Islet of Langerhans (tissue), 1 donor: ENCODE measurements around the gene ABCA9.

ENCODE experiments used
- FAIRE-seq: peaks from one replicate; lab custom pipeline; 2011; peaks lifted over from hg19 to GRCh38; lab: Jason Lieb, UNC

ABCA9 gene

DNA sequence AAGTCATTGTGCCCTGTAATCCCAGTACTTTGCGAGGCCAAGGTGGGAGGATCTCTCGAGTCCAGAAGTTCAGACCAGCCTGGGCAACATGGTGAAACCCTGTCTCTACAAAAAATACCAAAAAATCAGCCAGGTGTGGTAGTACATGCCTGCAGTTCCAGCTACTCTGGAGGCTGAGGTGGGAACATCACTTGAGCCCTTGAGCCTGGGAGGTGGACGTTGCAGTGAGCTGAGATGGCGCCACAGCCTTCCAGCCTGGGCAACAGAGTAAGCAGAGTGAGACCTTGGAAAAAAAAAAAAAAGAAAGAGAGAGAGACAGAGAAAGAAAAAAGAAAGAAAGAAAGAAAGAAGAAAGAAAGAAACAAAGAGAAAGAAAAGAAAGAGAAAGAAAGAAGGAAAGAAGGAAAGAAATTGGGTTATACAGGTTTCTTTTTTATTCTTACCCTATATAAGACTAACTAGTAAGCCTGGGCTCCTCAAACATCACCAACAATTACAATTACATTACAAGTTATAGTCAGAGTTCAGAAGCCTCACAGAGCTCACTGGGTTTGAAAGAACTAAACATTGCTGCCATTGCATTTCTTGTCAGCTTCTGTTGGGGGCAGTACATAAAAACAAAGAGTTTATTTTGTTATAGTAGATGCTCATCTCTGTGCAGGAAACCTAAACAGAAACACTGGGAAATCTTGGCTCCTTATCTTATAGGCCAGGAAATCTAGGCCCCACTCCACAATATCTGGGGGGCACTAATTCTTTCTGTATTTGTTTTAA, 6.7 kb upstream of the ABCA9 start:
- FAIRE-seq, result no peak

DNA sequence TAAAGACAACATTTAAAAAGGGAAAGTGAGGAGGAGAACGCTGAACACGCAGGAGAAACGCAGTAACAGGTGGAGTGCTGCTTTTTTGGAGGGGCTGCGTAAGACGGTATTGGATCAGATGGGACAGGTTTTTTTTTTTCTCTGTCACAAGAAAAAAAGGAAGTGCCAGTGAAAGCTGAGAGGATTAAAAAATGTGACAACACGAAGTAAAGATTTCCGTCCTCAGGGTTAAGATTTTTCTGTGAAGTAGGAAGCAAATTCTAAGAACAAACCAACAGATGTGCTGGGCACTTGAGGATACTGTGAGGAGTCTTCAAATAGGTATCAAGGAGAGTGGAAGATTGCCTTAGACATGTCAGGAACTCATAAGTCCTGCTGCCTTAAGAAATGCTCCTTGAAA, 5.8 kb upstream of the ABCA9 start:
- no peak for FAIRE-seq

DNA sequence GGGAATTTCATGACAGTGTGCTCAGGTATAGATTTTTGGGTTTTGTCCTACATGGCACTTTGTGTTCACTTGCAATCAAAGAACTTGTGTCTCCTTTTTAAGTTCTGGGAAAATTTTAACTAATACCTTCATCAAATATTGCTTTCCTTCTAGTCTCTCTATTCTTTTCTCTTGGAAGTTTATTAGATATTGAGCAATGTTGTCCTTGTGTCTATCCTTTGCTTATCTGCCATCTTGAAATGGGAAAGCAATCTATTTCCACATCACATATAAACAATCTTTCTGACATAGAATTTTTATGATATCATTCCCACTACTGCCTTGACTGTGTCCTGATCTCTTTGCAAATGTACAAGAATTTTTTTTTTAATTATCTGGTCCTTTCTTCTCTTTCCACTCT, 4.4 kb upstream of the ABCA9 start:
- FAIRE-seq, result no peak

DNA sequence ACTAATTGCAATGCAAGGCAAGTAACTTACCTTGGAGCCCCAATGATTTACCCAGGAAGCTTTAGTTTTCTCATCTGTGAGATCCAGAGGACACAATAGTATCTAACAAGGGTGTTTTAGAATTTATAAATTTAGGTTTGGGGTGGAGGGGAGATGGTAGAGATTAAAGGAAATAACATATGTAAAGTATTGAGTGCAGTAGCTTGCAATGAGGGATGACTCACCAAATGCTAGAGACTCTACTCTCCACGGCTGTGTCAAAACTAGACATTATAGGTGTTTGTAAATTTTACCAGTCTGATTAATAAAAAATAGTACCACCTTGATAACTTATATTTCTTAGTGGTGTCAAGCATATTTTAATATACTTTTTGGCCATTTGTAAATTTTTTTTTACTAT, 3.7 kb upstream of the ABCA9 start:
- FAIRE-seq, result no peak

DNA sequence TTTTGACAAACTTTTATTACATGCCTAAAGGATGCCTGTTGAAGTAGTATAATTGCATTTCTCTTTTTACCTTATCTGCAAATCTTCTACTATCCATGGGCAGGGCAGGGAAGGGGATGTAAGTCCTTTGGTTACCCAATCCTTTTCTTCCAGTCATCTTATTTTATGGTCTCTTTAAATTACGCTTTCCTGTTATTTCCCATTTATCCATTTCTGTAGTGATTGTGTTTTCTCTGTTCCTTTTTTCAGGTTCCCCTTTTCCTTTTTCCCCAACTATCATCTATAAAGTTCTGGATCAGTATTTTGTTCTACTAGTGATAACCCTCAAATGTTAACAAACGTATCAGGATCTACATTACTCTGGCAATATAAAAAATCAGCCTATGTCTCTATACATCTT, 3.3 kb upstream of the ABCA9 start:
- no peak for FAIRE-seq

DNA sequence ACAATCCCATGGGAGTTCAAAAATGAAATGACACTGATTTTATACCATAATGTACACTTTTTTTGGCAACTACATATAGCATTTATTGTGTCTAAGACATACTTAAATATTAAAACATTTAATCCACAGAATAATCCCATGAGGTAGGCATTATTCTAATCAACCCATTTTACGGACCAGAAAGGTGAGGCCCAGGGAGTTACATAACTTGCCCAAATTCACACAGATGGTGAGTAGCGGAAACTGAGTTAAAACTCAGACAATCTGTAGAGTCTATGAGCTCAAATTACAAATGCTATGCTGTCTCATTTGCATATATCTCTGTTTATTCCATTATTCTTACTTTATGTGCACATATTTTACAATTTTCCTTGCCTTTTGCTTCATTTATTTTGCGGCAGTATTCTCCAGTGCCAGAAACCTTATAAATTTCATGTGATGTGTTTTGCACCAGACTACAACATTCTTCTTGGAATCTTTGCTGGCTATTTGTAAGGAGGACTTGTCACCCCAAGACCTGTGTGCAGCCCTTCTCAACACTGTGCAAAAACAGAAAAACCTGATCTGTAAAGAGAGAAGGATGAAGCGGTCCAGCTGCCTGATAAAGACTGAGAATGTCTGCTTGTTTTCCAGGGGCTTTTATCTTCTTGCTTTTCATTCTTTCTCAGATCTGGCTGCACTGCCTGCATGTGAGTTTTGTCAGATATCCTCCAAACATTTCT, 2.3 kb upstream of the ABCA9 start:
- FAIRE-seq, result no peak

DNA sequence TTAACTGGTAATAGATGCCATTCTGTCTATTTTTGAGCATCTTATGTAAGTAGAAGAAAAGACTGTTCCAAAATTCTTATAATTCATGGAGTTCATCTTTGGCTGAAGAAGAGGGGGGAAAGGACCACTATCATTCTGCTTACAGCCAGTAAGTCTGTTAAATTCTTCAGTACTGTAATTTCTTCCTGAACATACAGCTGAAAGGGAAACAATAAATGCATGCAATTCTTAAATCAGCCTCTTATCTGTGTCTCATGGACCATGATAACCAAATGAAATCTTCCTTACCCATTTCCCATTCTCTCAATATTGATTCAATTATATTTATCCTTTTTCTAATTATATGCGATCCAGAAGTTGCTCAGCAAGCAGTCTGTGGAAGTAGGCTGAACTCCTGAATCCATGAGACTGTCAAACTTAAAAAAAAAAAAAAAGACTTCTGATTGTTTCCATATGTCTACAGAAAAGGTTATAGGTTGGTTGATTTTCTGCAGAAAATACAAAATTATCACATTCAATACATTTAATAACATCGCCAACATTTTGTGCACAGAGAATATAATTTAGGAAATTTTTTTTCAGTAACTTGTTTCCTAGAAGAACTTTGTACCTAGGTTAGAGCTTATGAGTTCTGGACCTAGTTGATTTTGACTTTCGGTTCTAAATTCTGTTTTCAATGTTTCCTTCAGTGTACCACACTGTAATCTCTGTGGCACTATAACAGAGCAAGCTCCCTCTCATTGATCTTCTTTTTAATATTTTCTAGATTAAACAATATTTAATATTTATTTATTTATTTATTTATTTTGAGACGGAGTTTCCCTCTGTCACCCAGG, 1.2 kb upstream of the ABCA9 start:
- FAIRE-seq, result no peak

DNA sequence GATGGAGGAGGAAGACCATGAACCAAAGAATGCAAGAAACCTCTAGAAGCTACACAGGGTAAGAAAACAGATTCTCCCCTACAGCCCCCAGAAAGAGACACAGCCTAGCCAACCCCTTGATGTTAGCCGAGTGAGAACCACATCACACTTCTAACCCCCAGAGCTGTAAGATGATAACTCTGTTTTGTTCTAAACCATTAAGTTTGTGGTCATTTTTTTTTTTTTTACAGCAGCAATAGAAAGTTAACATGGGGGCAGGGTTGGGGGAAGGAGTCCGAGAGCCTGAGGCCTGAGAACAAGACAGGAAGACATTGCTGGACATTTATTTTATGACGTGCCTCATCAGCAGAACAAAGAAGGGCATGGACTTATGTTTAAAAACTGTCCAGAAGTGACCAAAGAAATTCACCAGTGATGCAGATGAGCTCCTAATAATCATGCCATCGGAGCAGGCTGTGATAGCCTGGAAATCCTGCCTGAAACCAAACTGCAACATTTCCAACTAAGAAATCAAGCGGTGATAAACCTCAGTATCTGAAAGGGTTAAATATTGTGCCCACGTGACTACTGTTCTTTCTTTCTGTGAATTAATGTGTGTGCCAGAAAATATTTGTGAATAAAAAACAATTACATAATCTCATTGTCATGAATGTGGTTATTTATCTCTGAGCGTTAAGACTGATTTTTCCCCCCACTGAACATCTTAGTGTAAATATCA, 1.1 kb downstream of the ABCA9 start:
- no peak for FAIRE-seq

DNA sequence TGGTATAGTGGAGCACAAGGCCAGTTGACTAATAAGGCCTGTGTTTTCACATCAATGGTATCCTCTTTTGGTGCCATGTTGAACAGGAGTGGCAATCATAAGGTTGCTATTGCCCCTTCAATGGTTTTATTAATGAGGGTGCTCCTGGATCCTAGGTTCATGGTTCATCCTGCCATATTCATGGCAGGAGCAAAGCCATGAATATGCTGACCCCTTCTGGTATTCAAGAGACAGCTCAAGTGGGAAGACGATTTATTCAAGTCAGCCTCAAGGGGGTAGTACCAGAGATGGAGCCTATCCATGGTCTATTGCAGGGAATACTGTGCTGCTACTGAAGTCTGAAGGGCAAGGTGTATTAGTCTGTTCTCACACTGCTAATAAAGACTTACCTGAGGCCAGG, 2.6 kb downstream of the ABCA9 start:
- no peak for FAIRE-seq

DNA sequence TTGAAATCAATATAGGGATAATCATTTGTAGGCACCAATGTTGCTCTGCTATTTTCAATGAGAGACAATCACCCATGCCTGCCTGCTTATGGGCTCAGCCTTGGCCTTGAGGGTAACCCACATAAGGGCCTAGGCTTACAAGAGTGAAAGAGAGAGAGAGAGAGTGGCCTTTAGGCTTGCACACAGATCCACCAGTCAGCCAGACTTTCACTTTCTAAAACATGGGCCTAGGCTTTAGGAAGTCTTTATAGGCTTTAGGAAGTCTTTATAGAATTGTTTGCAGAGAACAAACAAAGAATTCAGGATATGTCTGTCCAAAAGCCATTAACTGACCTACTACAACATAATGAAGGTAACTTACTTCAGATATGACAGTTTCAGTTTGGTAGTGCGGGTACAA, 3.4 kb downstream of the ABCA9 start:
- no peak for FAIRE-seq

DNA sequence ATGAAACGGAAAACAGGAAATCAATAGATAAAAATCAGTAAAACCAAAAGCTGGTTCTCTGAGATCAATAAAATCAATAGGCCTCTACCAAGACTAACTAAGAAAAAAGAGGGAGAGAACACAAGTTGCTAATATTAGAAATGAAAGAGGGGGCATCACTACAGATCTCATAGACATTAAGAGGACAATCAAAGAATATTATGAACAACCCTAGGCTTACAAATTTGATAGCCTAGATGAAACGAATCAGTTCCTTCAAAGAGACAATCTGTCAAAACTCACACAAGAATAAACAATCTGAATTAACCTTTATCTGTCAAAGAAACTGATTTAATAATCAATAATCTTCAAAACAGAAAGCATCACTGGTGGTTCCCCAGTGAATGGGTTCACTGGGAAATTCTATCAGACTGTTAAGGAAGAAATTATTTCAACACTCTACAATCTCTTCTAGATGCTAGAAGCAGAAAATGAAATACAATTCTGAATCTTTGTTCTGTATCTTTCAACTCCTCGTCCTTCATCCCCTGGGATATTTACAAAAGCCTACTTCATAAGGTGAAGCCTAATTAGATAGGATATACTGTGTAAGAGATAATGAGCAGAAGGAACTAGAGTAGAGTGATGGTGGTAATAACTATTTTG, 4.4 kb downstream of the ABCA9 start:
- no peak for FAIRE-seq

DNA sequence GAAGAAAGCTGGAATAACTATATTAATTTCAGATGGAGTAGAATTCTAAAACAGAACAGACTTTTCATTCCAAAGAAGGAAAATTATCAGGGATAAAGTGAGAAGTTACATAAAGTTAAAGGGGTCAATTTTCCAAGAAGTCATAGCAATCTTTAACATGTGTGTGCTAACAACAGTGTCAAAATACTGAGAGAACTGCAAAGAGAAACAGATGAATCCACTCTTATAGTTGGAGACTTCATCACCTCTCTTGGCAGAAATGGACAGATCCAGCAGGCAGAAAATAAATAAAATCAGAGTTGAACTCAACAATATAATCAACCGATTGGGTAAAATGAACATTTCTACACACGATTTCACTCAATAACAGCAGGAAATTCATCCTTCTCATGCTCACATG, 5.4 kb downstream of the ABCA9 start:
- FAIRE-seq, result no peak

DNA sequence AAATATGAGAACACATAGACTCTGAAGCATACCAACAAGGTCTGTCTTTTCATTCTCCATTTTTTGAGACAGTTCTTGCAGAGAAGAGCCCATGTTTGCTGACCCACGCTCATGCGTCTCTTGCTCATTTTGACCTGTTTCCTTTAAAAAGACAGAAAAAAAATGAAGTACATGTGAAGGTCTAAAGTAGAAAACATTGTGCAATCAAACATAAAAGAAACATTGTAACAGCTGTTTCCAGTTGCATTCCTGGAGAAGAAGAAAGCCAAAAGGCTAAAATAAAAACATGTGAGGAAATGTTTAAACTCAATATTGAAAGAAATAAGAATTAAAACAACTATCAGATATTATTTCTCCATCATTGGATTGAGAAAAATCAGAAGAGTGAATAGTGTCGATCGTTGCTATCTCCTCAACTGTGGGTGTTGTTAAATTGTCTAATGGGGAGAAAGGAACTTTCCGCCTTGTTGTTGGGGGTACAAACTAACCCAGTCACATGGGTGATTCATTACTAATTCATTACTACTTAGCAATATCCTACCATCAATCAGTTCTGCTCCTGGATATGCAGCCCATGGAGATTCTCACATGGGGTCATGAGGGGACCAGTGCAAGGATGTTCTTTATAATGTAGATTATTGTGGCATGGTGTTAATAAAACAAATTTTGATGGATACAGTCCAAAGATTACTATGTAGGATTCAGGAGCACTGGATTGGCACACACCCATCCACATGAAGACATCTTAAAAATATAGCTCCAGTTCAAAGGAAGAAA, 9.5 kb downstream of the ABCA9 start:
- no peak for FAIRE-seq

DNA sequence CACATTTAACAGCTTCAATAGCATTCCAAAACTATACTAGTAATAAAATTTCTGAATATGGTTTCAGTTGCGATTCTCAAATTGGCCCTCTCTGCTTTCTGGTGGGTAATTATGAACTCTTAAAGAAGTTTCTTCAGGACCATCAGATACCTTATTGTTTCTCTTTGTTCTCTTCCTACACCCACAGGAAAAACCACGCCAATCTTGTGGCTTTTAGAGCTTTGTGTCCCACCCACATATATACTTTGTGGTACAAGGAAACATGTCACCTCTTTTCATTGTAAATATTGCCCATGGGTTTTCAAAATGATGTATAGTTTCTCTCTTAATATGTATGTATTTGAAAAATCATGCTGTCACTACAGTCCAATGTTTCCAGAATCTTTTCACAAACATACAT, 12.1 kb downstream of the ABCA9 start:
- no peak for FAIRE-seq

DNA sequence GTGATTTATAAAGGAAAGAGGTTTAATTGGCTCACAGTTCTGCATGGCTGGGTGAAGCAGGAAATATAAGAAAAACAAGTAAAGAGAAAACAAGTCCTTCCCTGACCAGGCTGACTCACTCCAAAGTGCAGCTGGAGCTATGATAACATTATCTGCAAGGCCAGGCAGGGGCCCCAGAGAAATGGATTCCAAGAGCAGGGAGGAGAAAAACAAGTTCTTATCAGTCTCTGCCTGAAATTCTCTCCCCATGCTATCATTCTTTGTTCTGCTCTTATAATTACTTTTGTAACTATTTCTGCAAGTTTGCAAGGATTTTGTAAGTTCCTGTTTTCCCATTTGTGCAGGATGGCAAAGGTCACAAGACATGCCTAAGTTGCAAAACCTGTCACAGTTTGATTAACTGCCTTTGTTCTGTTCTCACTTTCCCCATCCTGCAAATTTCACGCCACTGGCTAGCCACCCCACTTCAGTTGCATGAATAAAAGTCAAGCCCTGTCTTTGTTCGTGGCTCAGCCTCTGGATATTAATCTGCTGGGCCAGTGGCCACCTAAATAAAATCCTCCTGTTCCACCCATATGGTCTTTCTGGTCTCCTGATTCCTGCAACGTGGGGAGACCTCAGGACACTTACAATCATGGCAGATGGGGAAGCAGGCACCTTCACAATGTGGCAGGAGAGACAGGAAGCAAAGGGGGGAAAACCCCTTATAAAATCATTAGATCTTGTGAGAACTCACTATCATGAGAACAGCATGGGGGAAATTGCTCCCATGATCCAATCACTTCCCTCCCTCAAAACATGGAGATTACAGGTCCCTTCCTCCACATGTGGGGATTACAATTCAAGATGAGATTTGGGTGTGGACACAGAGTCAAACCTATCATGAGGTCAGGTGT, 13.1 kb downstream of the ABCA9 start:
- FAIRE-seq, result no peak

DNA sequence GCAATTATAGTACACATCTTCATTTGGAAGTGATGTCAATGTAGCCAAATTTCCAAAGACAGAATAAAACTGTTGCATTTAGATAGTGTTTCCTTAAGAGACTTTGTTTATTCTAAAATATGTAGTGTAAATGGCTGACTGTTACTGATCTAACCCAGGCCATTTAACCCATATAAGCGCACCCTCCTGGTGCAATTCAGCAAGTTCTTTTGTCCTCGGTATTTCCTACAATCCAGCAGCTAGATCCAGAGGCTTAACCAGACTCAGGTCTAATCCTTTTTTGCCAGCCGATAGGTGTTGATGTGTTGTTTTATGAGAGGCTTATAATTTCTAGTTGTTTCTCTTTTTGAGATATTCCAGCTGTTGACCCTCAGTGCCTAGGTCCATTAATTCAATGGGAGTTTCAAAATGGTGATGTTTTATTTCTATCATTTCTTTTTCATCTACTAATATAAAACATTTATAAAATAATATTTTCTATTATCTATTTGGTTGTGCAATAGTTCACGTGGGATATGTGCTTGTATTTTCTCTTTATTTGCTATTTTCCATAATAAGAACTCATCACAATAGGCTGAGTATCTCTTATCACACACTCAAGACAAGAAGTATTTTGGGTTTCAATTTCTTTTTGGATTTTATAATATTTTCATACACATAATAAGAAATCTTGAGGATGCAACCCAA, 14.5 kb downstream of the ABCA9 start:
- FAIRE-seq, result no peak

DNA sequence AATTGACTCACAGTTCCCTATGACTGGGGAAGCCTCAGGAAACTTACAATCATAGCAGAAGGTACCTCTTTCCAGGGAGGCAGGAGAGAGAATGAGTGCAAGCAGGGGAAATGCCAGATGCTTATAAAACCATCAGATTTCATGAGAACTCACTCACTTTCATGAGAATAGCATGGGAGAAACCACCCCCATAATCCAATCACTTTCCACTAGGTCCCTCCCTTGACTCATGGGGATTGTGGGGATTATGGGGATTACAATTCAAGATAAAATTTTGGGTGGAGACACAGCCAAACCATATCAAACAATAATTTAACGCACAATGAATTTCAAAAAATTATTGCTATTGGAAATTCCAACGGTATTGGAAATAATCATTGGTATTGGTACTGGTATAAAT, 15.1 kb downstream of the ABCA9 start:
- no peak for FAIRE-seq

DNA sequence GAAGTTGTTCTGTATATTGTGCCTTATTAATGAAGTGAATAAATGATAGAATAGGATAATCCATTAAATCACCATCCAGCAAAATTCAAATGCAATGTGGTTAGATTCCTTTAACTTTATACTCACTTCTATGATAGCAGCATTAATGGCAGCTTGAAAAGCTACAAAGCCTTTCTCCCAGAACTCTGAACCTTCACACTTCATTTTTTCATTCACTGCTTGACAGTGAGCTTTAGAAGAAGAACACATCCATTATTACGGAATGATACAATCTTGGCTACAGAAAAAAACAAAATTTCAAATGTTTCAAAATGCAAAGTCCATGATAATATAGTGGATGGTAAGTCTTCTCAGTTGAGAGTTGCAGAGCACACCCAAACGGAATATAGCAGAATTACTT, 16.4 kb downstream of the ABCA9 start:
- FAIRE-seq, result no peak

DNA sequence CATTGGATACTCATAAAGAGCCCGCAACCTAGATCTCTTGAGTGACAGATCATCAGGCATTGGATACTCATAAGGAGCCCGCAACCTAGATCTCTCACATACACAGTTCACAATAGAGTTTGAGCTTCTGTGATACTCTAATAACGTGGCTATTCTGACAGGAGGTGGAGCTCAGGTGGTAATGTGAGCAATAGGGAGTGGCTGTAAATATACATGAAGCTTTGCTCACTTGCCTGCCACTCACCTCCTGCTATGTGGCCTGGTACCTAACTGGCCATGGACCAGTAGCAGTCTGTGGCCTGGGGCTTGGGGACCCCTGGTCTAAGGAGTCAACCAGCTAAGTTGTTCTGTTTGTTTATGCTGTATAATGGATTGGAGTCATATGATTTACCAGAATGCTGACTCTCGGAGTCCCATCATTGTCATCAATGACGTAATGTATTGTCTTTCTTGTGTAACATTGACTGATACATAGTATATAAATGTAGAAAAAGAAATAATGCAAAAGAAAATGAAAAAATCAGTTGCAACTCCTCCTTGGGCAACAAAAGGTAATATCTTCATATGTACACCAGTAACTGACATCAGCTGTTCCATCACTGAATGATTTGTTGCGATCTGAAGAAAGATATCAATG, 17.5 kb downstream of the ABCA9 start:
- FAIRE-seq, result no peak
